DOHH2 (cell line): ENCODE data around the gene LRRN2.

Experiments
- EZH2phosphoT487 ChIP-seq: fragments of 200-600 bp; sonication (generic); IDR thresholded peaks from 2 replicates; pipeline ENCODE4 v1.6.1; 2017; ENCODE audit warnings: borderline replicate concordance, mild to moderate bottlenecking, antibody characterized with exemption, low read length, moderate library complexity, mixed read lengths
- TF ChIP-seq, protein P1 (sequence below): fragments of 200-600 bp; sonication (generic); IDR thresholded peaks from one replicate; pipeline ENCODE4 v1.5.1; 2014; ENCODE audit warnings: antibody characterized with exemption, mild to moderate bottlenecking, low read depth, low read length; ENCODE audit not compliant: poor library complexity, severe bottlenecking

DNA sequence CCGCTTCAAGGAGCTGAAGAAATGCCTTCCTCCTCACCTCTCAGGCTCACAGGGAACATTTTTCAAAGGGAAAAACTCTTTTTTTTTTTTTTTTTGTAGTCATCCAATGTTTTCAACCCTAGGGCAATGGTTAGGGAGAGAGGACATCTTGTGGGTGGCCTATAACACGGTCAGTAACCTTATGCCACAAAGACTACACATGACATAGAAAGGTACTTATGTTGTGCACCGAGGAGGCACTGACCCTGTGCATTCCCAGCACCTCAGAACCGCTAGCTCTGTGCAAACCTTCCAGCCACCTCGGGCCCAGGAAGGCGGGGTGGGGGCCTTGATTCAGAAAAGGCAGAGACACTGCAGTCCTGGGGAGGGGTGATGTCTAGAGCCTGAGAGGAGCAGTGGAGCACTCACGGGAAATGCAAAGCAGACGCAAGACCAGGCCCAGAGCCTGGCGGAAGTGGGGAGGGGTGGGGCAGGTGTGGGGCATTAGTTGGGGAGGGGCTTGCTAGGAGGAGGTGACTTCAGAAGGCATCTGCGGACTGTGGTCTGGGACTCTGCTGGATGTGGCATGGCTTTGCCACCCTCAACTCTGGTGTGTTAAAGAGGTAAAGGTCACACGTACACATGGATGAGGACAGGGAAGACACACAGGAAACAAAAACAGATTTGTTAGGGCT lies 100.7 kb downstream of the LRRN2 start:
- TF ChIP-seq, protein P1, sequence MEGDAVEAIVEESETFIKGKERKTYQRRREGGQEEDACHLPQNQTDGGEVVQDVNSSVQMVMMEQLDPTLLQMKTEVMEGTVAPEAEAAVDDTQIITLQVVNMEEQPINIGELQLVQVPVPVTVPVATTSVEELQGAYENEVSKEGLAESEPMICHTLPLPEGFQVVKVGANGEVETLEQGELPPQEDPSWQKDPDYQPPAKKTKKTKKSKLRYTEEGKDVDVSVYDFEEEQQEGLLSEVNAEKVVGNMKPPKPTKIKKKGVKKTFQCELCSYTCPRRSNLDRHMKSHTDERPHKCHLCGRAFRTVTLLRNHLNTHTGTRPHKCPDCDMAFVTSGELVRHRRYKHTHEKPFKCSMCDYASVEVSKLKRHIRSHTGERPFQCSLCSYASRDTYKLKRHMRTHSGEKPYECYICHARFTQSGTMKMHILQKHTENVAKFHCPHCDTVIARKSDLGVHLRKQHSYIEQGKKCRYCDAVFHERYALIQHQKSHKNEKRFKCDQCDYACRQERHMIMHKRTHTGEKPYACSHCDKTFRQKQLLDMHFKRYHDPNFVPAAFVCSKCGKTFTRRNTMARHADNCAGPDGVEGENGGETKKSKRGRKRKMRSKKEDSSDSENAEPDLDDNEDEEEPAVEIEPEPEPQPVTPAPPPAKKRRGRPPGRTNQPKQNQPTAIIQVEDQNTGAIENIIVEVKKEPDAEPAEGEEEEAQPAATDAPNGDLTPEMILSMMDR = no peak
- TF ChIP-seq EZH2phosphoT487 = no peak
